H4 (cell line): ENCODE data around the gene VAV2. TPM values are rescaled to one million over a fixed set of nuclear protein-coding genes. Genes with fewer than 3 reads are reported as not detected.
A peak's percentile ranks its signal among the peaks of the same experiment; 100 is the strongest.

Experiments
- DNase-seq: peaks from one replicate; pipeline ENCODE4 v3.0.0-alpha.2; 2015; ENCODE audit warnings: low spot score
- total RNA-seq: library from RNA; depleted of rRNA; stranded (reverse); fragments of >200 nt; shearing (Covaris generic); gene quantifications from 2 replicates; pipeline ENCODE4 v1.2.3, GENCODE V29; 2014

VAV2 gene
- total RNA-seq, 1 experiment from 2014 or later, result 4.5 TPM

- no peak for DNase-seq
Measured at GRCh38 chr9:134028575-134029247, 36.6 kb upstream of the VAV2 start.

GRCh38 chr9:134028076-134028475 is 36.0 kb upstream of the VAV2 start:
- no peak for DNase-seq

GRCh38 chr9:134027561-134027960 is 35.4 kb upstream of the VAV2 start:
- no peak for DNase-seq

- no peak for DNase-seq
Measured at GRCh38 chr9:134026981-134027380, 34.9 kb upstream of the VAV2 start.

- DNase-seq, result no peak
Measured at GRCh38 chr9:134026581-134026980, 34.5 kb upstream of the VAV2 start.

GRCh38 chr9:134025606-134026541 is 33.8 kb upstream of the VAV2 start:
- DNase-seq, result no peak

- peak; percentile 97 for DNase-seq
Measured at GRCh38 chr9:134024828-134025605, 32.9 kb upstream of the VAV2 start, which contains the start of gene BRD3OS. Gene BRD3OS (plus strand): TSS chr9:134025481. CDS start chr9:134026748, 1,267 bp downstream.

- DNase-seq, result no peak
Measured at GRCh38 chr9:134024214-134024792, 32.2 kb upstream of the VAV2 start.

GRCh38 chr9:134014946-134015345 is 22.8 kb upstream of the VAV2 start:
- DNase-seq, result no peak

GRCh38 chr9:134011401-134011800 is 19.3 kb upstream of the VAV2 start:
- no peak for DNase-seq

- peak; percentile 38 for DNase-seq
Measured at GRCh38 chr9:134010310-134011173, 18.4 kb upstream of the VAV2 start.

- DNase-seq, result no peak
Measured at GRCh38 chr9:134007571-134007970, 15.4 kb upstream of the VAV2 start.

- DNase-seq, result no peak
Measured at GRCh38 chr9:134007150-134007549, 15.0 kb upstream of the VAV2 start.

- DNase-seq, result no peak
Measured at GRCh38 chr9:134005381-134005780, 13.3 kb upstream of the VAV2 start.

GRCh38 chr9:134004881-134005280 is 12.8 kb upstream of the VAV2 start:
- no peak for DNase-seq

GRCh38 chr9:134004131-134004873 is 12.2 kb upstream of the VAV2 start:
- DNase-seq, result no peak

GRCh38 chr9:134003237-134003636 is 11.1 kb upstream of the VAV2 start:
- no peak for DNase-seq

- no peak for DNase-seq
Measured at GRCh38 chr9:134002796-134003195, 10.7 kb upstream of the VAV2 start.

GRCh38 chr9:133999851-134000265 is 7.7 kb upstream of the VAV2 start:
- DNase-seq, result no peak
